ENCODE results near the gene WDR76. TPM values are rescaled to one million over a fixed set of nuclear protein-coding genes. Genes with fewer than 3 reads are reported as not detected.

Gene WDR76
- total and polyA plus RNA-seq, 8 donors = 0.72 to 3.3 (median 2.5) TPM

- ATAC-seq (no peak), FAIRE-seq (no peak)
- 92 to 98% methylated on average over 3 of the region's 3 CpGs for WGBS, 2 donors
Observed at GRCh38 chr15:43883571-43883970, 56.8 kb downstream of the WDR76 start.

GRCh38 chr15:43886558-43886957 lies 59.8 kb downstream of the WDR76 start:
- intact Hi-C loops (cut with DNase I) = no loop called here
- WGBS, 2 donors = 80 to 84% methylated on average over 4 of the region's 4 CpGs
- no peaks in the 10 kb centered on the region for H3K36me3 ChIP-seq
- H3K9me3 ChIP-seq = no peaks in the 10 kb centered on the region
- H3K4me1 ChIP-seq = no peaks in the 10 kb centered on the region
- H3K27ac ChIP-seq = no peak overlapping the region
- ATAC-seq = no peak
- no peak for DNase-seq
- no peaks in the 10 kb centered on the region for H3K27me3 ChIP-seq
- H3K4me3 ChIP-seq = no peak overlapping the region
- no peak for FAIRE-seq
- TF ChIP-seq CTCF (IDR thresholded peaks at IDR 0.05) = no peak

More at GRCh38 chr15:43883571-43883970, 56.8 kb downstream of the WDR76 start:
- Histone ChIP-seq H3K4me1 (no peaks in the 10 kb centered on the region), H3K27ac (no peak overlapping the region), H3K4me3 (no peak overlapping the region), H3K9me3 (no peaks in the 10 kb centered on the region), H3K36me3 (no peaks in the 10 kb centered on the region), H3K27me3 (no peaks in the 10 kb centered on the region)
- intact Hi-C loops (cut with DNase I) = no loop called here
- TF ChIP-seq CTCF (IDR thresholded peaks at IDR 0.05) = no peak
- no peak for DNase-seq

GRCh38 chr15:43887901-43888300 lies 61.1 kb downstream of the WDR76 start:
- 95 to 98% methylated on average over 5 of the region's 5 CpGs for WGBS, 2 donors
- H3K36me3 ChIP-seq = no peaks in the 10 kb centered on the region
- DNase-seq (no peak), ATAC-seq (no peak), FAIRE-seq (no peak)
- H3K9me3 ChIP-seq = no peaks in the 10 kb centered on the region
- TF ChIP-seq CTCF (IDR thresholded peaks at IDR 0.05) = no peak
- intact Hi-C loops (cut with DNase I) = no loop called here
- no peaks in the 10 kb centered on the region for H3K4me1 ChIP-seq
- no peak overlapping the region for H3K27ac ChIP-seq
- H3K4me3 ChIP-seq = no peak overlapping the region
- no peaks in the 10 kb centered on the region for H3K27me3 ChIP-seq

GRCh38 chr15:43889042-43889441 lies 62.2 kb downstream of the WDR76 start:
- Histone ChIP-seq H3K36me3 (no peaks in the 10 kb centered on the region), H3K4me1 (peaks cover 0 to 11% (median 3%) of the 10 kb centered on the region in 3 donors), H3K4me3 (no peak overlapping the region), H3K27me3 (no peaks in the 10 kb centered on the region), H3K9me3 (no peaks in the 10 kb centered on the region), H3K27ac (no peak overlapping the region)
- DNase-seq (no peak), ATAC-seq (no peak), FAIRE-seq (no peak)
- TF ChIP-seq CTCF (IDR thresholded peaks at IDR 0.05) = no peak
- 40 to 51% methylated on average over 3 of the region's 3 CpGs for WGBS, 2 donors
- intact Hi-C loops (cut with DNase I) = no loop called here

GRCh38 chr15:43893956-43894355 lies 67.2 kb downstream of the WDR76 start:
- ATAC-seq = peak; percentile 83 to 93 (median 88)
- no peak for TF ChIP-seq CTCF (IDR thresholded peaks at IDR 0.05)
- FAIRE-seq = no peak
- 16 to 44% methylated on average over 1 of the region's 1 CpG for WGBS, 2 donors
- Histone ChIP-seq H3K27ac (no peak overlapping the region), H3K4me1 (peaks cover 6 to 22% (median 12%) of the 10 kb centered on the region in 3 donors), H3K27me3 (no peaks in the 10 kb centered on the region), H3K4me3 (no peak overlapping the region), H3K36me3 (no peaks in the 10 kb centered on the region), H3K9me3 (no peaks in the 10 kb centered on the region)
- intact Hi-C loops (cut with DNase I) = no loop called here
- peak in 4 of 6 donors; percentile 48 to 75 (median 58) for DNase-seq
